GM19239 (cell line): ENCODE measurements around the gene MXI1.
"Not testable (repeated sequence)": the region's sequence is repeated elsewhere in the genome, so short reads cannot be mapped to it uniquely, and the experiment has no call there.

ENCODE experiments used
- DNase-seq: peaks from one replicate; pipeline ENCODE4 v3.0.0; 2011; ENCODE audit warnings: low spot score; ENCODE audit not compliant: insufficient read length
- FAIRE-seq: peaks from 2 replicates; lab custom pipeline; 2011; peaks lifted over from hg19 to GRCh38; lab: Jason Lieb, UNC

The MXI1 gene

GRCh38 chr10:110226926-110227641 lies 19.7 kb downstream of the MXI1 start:
- no peak for DNase-seq
- no peak for FAIRE-seq

- no peak for DNase-seq
- no peak for FAIRE-seq
Measured at GRCh38 chr10:110228066-110228465, 20.7 kb downstream of the MXI1 start.

- no peak for DNase-seq
- no peak for FAIRE-seq
Measured at GRCh38 chr10:110229155-110229554, 21.8 kb downstream of the MXI1 start.

GRCh38 chr10:110233846-110234245 lies 26.4 kb downstream of the MXI1 start:
- DNase-seq (no peak), FAIRE-seq (no peak)

GRCh38 chr10:110237894-110238480 lies 30.6 kb downstream of the MXI1 start:
- DNase-seq (no peak), FAIRE-seq (no peak)

GRCh38 chr10:110239892-110240291 lies 32.5 kb downstream of the MXI1 start:
- DNase-seq (no peak), FAIRE-seq (no peak)

- no peak for DNase-seq
- FAIRE-seq, result peak; percentile 80
Measured at GRCh38 chr10:110241407-110241806, 34.0 kb downstream of the MXI1 start.

GRCh38 chr10:110241841-110242240 lies 34.4 kb downstream of the MXI1 start:
- no peak for FAIRE-seq

GRCh38 chr10:110242511-110242910 lies 35.1 kb downstream of the MXI1 start:
- DNase-seq (no peak), FAIRE-seq (no peak)

More at GRCh38 chr10:110241841-110242240, 34.4 kb downstream of the MXI1 start:
- DNase-seq, result no peak

- no peak for FAIRE-seq
- no peak for DNase-seq
Measured at GRCh38 chr10:110244550-110244949, 37.1 kb downstream of the MXI1 start.

GRCh38 chr10:110247833-110248232 lies 40.4 kb downstream of the MXI1 start:
- FAIRE-seq, DNase-seq: not testable (repeated sequence)

- not testable (repeated sequence) for DNase-seq
- peak; percentile 93 for FAIRE-seq
Measured at GRCh38 chr10:110249489-110249888, 42.1 kb downstream of the MXI1 start.

GRCh38 chr10:110251392-110251791 lies 44.0 kb downstream of the MXI1 start:
- FAIRE-seq, result peak; percentile 94
- DNase-seq, result not testable (repeated sequence)

- DNase-seq (no peak), FAIRE-seq (no peak)
Measured at GRCh38 chr10:110252151-110252550, 44.7 kb downstream of the MXI1 start.

GRCh38 chr10:110254467-110254866 lies 47.1 kb downstream of the MXI1 start:
- DNase-seq, result no peak
- FAIRE-seq, result peak; percentile 86

- no peak for DNase-seq
- no peak for FAIRE-seq
Measured at GRCh38 chr10:110258542-110258941, 51.1 kb downstream of the MXI1 start.

- FAIRE-seq (no peak), DNase-seq (no peak)
Measured at GRCh38 chr10:110259317-110259716, 51.9 kb downstream of the MXI1 start.

GRCh38 chr10:110260746-110261477 lies 53.5 kb downstream of the MXI1 start:
- no peak for DNase-seq
- FAIRE-seq, result no peak

- no peak for DNase-seq
- no peak for FAIRE-seq
Measured at GRCh38 chr10:110263164-110263563, 55.8 kb downstream of the MXI1 start.

GRCh38 chr10:110265573-110266193 lies 58.3 kb downstream of the MXI1 start:
- no peak for FAIRE-seq
- DNase-seq, result no peak

GRCh38 chr10:110267276-110267675 lies 59.9 kb downstream of the MXI1 start:
- FAIRE-seq, result no peak
- DNase-seq, result no peak
